RWPE2 (cell line): ENCODE results near the gene SELENON.

Source experiments
- ATAC-seq: fragments of 200-7000 bp; cut with Tn5 transposase; 3 replicates; pipeline ENCODE4 v1.9.1; 2021; ENCODE audit warnings: low read depth
- DNase-seq: peaks from one replicate; pipeline ENCODE4 v3.0.0-alpha.2; 2020; ENCODE audit warnings: low spot score
- H3K27ac ChIP-seq: fragments of 450-650 bp; 2 replicates; pipeline ENCODE4 v1.5.1; 2017; ENCODE audit warnings: mild to moderate bottlenecking; ENCODE audit not compliant: poor library complexity, severe bottlenecking
- H3K27me3 ChIP-seq: fragments of 250-450 bp; sonication (Bioruptor Pico); 2 replicates; pipeline ENCODE4 v1.5.1; 2021; ENCODE audit warnings: mild to moderate bottlenecking, moderate library complexity; ENCODE audit not compliant: insufficient read depth, poor library complexity, severe bottlenecking
- H3K36me3 ChIP-seq: fragments of 250-450 bp; sonication (Bioruptor Pico); 2 replicates; pipeline ENCODE4 v1.5.1; 2020; ENCODE audit warnings: low read depth, mild to moderate bottlenecking, moderate library complexity
- H3K4me1 ChIP-seq: fragments of 250-450 bp; sonication (Bioruptor Pico); 2 replicates; pipeline ENCODE4 v1.5.1; 2021; ENCODE audit warnings: mild to moderate bottlenecking, moderate library complexity; ENCODE audit not compliant: insufficient read depth, poor library complexity, severe bottlenecking
- H3K4me3 ChIP-seq: fragments of 250-450 bp; sonication (Bioruptor Pico); 2 replicates; pipeline ENCODE4 v1.5.1; 2021; ENCODE audit warnings: mild to moderate bottlenecking, moderate library complexity; ENCODE audit not compliant: severe bottlenecking
- H3K9me3 ChIP-seq: fragments of 250-450 bp; sonication (Bioruptor Pico); 2 replicates; pipeline ENCODE4 v1.5.1; 2021; ENCODE audit warnings: mild to moderate bottlenecking, moderate library complexity; ENCODE audit not compliant: severe bottlenecking
- TF ChIP-seq, protein P1 (sequence below): fragments of 450-650 bp; IDR thresholded peaks from one replicate; pipeline ENCODE4 v1.5.1; 2017; ENCODE audit warnings: mild to moderate bottlenecking, moderate library complexity; ENCODE audit not compliant: poor library complexity, severe bottlenecking

SELENON gene

DNA sequence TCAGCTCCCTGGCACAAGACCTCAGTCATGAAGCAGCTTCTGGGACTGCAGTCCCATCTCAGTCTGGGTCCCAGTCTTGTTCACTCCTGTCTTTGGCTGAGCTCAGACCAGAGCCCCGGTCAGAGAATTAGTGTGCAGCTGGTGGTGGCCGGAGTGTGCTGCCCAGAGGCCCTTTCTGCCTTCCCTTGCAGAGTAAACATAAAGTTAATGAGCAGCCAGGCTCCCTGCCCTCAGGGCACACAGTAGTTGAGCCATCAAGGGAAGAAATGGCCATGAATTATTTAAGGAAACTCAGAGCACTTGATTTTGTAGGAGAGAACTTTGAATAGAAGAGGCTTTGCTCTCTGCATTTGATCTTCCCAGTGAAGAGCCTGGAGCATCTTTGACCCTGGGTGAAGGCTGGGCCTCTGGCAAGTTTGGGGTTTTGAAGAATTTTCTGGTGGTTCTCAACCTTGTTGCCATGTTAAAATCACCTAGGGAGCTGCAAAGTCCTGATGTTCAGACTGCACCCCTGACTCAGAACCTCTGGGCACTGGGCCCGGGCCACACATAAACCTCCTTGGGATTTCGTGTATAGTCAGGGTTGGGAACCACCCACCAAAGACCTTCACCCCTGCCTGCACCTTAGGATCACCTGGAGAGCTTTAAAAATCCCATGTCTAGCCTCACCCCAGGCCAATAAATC is 26.4 kb upstream of the SELENON start:
- H3K36me3 ChIP-seq = no peaks in the 10 kb centered on the region
- no peaks in the 10 kb centered on the region for H3K27me3 ChIP-seq
- H3K27ac ChIP-seq = no peak overlapping the region
- H3K4me3 ChIP-seq = no peak overlapping the region
- peak; percentile 48; the same call in 1 of the 3 replicates for ATAC-seq
- H3K9me3 ChIP-seq = no peaks in the 10 kb centered on the region
- H3K4me1 ChIP-seq = peaks cover 4% of the 10 kb centered on the region
- DNase-seq = no peak
- TF ChIP-seq, protein P1, sequence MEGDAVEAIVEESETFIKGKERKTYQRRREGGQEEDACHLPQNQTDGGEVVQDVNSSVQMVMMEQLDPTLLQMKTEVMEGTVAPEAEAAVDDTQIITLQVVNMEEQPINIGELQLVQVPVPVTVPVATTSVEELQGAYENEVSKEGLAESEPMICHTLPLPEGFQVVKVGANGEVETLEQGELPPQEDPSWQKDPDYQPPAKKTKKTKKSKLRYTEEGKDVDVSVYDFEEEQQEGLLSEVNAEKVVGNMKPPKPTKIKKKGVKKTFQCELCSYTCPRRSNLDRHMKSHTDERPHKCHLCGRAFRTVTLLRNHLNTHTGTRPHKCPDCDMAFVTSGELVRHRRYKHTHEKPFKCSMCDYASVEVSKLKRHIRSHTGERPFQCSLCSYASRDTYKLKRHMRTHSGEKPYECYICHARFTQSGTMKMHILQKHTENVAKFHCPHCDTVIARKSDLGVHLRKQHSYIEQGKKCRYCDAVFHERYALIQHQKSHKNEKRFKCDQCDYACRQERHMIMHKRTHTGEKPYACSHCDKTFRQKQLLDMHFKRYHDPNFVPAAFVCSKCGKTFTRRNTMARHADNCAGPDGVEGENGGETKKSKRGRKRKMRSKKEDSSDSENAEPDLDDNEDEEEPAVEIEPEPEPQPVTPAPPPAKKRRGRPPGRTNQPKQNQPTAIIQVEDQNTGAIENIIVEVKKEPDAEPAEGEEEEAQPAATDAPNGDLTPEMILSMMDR = no peak

DNA sequence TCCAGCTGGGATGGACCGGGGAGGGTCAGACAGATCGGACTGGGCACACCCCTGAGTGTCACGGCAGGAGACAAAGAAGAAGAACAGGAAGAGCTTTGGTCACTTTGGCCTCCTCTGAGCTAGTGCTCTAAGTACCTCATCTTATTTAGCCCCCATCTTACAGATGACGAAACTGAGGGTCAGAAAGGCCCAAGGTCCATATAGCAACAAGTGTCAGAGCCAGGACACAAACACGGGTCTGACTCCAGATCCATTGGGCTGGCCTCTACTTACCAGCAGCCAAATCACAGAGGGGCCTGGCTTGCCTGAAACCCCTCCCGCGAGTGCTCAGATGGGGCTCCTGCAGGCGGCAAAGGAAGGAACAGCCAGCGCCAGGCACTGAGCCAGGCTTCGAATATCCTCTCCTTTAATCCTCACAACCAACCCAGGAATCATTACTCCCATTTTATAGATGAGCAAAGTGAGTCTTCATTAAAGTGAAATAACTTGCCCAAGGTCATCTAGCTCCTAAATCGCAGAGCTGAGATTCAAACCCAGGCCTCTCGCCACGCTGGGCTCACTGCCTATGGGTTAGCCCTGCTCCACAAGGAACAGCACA is 25.7 kb upstream of the SELENON start:
- no peaks in the 10 kb centered on the region for H3K9me3 ChIP-seq
- ATAC-seq (no peak), DNase-seq (no peak)
- H3K4me3 ChIP-seq = no peak overlapping the region
- H3K27me3 ChIP-seq = no peaks in the 10 kb centered on the region
- no peaks in the 10 kb centered on the region for H3K36me3 ChIP-seq
- H3K27ac ChIP-seq = no peak overlapping the region
- TF ChIP-seq, protein P1 = no peak
- H3K4me1 ChIP-seq = peaks cover 4% of the 10 kb centered on the region

DNA sequence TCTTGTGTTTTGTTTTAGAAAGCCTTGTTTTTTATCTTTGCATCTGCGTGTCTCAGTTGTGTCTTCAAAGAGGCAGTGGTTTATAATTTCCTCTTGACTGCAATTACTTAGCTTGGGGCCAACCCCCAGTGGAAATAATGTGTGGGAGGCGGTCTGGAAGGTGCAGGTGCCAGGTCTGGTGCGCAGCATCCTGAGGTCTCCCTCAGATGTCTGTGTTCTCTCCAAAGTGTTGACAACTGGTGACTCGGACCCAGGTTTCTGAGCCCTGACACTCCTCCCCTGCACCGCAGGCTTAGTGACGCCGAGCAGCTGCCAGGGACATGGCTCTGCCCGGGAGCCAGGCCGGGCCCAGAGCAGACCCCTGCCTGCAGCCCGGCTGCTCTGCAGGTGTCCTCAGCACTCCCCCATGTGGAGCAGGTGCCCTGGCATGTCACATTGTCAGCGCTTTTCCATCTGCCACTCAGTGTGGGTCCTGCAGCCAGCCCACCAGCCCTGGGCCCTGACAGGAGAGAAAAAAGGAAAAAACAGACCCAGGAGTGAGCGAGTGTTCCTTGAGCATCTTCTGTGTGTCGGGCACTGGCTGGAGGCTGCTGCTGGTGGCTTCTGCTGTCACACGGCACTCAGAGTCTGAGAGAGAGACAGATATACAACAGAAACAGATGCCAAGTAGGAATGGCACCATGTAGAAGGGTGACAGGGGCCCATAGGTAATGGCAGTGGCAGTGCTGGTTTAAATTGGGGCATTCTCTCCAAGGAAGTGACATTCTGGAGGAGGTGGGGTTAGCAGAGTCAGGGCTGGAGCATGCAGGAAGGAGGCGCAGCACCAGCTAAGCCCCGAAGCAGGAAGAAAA is 24.8 kb upstream of the SELENON start:
- no peak for ATAC-seq
- H3K4me3 ChIP-seq = no peak overlapping the region
- H3K4me1 ChIP-seq = peaks cover 4% of the 10 kb centered on the region
- H3K9me3 ChIP-seq = no peaks in the 10 kb centered on the region
- DNase-seq = no peak
- H3K27ac ChIP-seq = no peak overlapping the region
- H3K36me3 ChIP-seq = no peaks in the 10 kb centered on the region
- TF ChIP-seq, protein P1 = no peak
- no peaks in the 10 kb centered on the region for H3K27me3 ChIP-seq

DNA sequence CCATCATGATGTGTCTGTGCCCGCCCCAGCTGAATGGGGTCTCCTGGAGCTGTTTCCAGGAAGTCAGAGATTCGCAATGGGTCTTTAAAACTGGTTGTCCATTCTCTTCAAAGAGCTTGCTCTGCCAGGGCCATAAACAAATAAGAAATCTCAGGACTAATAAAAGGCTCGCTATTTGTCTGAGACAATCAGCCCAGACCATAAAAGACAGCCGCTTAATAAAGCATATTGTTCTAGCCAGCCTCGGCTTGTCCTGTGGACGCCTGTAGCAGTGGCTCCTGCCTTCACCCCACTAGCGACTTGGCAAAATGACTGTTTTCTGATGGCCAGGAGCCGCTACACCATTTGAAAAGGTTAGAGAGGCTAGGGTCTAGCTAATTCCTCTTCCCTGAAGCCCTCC is 20.6 kb upstream of the SELENON start:
- no peaks in the 10 kb centered on the region for H3K27me3 ChIP-seq
- DNase-seq = no peak
- H3K9me3 ChIP-seq = no peaks in the 10 kb centered on the region
- no peak overlapping the region for H3K27ac ChIP-seq
- H3K36me3 ChIP-seq = no peaks in the 10 kb centered on the region
- TF ChIP-seq, protein P1 = no peak
- no peak for ATAC-seq
- H3K4me3 ChIP-seq = no peak overlapping the region
- H3K4me1 ChIP-seq = no peaks in the 10 kb centered on the region
